NOMO-1 treated with DMSO at 0.1 percent for 48 hours (cell line): ENCODE measurements around the gene DMXL2.
"Not testable (repeated sequence)": the region's sequence is repeated elsewhere in the genome, so short reads cannot be mapped to it uniquely, and the experiment has no call there.

ENCODE experiments used
- DNase-seq: peaks from one replicate; lab custom pipeline; 2025; ENCODE audit not compliant: unreplicated experiment; lab: John Stamatoyannopoulos, UW

The DMXL2 gene

DNA sequence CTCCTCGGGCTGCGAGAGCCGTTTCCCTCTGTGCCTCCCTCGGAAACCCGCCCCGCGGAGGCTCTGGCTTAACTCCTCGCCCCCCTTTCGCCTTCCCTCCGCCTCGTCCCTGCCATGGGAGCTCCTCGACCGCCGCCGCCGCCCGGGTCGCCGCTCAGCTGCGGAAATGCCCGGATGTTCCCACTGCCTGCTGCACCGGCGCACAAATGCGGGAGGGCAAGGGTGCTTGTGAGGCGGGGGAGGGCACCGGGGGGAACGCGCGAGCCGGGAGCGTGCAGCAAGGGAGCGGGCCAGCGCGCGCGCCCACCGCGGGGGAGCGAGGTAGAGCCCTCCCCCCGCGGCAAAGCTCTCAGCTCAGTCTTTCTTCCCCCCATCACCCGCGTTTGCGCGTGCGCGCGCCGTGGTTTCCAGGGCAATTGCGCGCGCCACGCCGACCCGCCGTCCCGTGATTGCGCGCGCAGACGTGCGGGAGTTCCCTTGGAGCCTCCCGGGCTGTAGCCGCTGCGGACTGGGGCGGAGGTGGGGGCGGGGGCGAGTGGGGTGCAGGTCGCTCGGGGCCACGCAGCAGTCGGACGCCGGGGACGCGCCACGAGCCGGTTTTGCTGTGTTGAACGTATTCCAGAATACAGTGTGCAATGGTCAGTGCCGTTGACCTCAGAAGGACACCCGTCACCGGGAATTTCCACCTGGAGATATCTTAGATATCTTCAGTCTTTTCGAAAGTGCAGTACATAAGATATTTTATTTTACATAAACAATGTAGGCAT lies at the start of gene DMXL2:
TSS of gene DMXL2 (minus strand) at position 168 of the 767 bp plus-strand sequence. CDS start 226 bp downstream, outside the sequence.
- peak; percentile 66 for DNase-seq

DNA sequence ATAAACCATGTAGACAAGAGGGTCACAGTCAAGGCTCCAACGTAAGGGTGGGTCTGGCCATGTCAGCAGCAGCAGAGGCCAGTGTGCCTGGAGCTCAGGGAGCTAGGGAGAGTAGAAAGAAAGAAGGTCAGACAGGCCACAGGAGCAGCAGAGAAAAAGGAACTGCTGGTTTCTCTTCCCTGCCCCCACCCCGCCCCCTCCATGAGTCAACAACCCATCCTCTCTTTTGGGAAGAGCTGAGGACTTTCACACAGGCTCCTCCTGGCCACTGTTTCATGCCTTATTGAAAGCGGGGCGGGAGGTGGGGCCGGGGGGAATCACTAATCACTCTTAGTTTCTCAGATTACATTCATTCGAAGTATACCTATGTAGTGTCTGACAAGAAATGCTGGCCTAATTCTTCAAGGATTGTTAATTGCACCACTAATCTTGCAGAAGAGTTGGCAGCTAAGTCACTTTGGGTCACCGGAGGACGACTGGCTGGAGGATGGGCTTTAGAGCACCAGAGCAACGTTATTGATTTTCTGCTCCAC lies 49.6 kb upstream of the DMXL2 start:
- DNase-seq = peak; percentile 41

GRCh38 chr15:51669381-51669780 lies 46.8 kb upstream of the DMXL2 start:
- no peak for DNase-seq

- no peak for DNase-seq
These were observed 45.9 kb upstream of the DMXL2 start for GRCh38 chr15:51668446-51668845.

DNA sequence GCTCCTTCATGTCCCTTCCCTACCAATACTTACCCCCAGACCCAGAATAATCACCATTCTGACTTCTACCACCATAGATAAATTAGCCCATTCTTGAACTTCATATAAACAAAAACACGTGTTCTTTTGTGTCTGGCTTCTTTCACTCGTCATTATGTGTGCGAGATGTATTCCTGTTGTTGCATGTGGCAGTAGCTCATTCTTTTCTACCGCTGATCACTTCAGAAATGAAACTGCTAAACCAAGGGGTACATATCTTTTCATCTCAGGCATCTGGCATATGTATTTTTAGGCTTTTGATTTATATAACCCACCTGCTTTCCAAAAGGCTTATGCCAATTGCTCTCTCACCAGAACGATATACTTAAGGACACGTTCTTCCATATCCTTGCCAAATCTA lies 44.9 kb upstream of the DMXL2 start:
- no peak for DNase-seq

DNA sequence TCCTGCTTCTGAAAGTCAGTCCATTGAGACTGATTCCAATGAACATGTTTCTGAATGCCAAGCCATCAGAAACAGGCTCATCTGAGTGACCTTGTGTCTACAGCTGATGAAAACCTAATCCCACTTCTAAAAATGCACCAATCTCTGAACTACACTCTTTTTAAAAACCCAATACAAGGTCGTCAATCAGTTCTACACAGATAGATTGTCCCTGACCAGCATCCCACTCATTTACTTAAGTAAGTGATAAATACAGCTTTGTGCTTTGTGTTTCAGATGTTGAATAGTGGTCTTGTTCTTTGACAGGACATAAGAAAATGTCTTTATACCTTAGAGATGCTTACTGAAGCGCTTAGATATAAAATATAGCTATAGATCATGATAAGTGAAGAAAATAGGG lies 38.5 kb upstream of the DMXL2 start:
- DNase-seq = no peak

- DNase-seq = peak; percentile 74
These were observed 36.1 kb upstream of the DMXL2 start for GRCh38 chr15:51658664-51659063.

DNA sequence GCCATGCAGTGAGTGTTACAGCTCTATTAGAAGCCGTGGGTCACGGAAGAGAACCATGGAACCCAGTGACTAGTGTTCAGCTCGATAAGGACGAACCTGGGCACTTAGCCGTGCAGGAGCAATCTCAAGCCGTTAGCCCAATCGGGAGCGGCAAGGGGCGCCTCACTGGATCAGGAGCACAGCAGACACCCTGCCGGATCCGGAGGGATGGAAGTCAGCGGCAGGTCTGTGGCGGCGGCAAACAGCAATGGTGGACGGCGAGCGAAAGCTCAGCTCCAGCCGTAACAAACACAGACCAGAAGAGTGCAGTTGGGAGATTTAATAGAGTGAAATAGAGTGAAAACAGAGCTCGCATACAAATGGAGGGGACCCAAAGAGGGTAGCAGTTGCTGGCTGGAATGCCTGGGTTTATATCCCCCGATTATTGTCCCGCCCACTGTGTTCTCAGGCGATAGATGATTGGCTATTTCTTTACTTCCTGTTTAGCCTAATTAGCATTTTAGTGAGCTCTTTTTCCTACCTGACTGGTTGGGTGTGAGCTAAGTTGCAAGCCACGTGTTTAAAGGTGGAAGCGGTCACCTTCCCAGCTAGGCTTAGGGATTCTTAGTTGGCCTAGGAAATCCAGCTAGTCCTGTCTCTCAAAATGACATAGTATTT lies 33.0 kb upstream of the DMXL2 start:
- not testable (repeated sequence) for DNase-seq

- DNase-seq = no peak
These were observed 29.6 kb upstream of the DMXL2 start for GRCh38 chr15:51652084-51652668.

DNA sequence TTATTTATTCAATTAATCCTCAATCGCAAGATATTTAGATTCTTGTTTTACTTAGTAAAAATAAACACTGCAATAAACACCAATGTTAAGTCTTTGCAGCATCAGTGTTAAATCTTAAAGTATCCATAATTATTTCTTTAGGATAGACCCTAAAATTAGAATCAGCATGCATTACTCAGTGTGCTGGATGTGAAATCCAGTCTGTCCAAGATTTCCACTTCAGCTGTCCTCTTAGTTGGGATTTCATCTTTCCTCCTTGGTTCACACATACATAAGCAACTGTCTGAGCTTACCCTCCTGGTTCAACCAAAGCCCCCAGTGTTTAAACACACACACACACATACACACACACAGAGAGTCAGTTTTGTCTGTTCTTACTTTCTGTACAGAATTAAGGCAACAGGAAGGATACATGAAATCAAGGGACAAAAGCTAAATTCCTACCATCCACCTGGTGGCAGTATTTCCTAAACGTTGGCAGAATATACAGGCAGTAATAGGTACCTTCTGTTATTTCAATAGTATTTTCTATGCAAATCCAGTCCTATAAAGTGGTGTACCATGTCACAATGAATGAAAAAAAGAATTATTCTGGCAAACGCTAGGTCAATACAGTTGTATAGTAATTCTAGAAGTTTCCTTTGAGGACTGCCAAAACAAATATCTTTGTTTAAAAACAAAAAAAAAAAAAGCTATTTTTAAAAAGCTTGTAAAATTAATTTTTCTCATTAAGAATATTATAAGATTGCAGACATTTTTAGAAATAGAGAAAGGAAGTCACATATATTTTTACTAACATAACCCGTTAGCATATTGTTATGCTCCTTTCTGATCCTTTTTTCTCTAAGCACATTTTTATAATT lies 27.3 kb upstream of the DMXL2 start:
- peak; percentile 81 for DNase-seq

GRCh38 chr15:51648643-51649042 lies 26.1 kb upstream of the DMXL2 start:
- DNase-seq = not testable (repeated sequence)

- not testable (repeated sequence) for DNase-seq
These were observed 25.5 kb upstream of the DMXL2 start for GRCh38 chr15:51648101-51648500.

DNA sequence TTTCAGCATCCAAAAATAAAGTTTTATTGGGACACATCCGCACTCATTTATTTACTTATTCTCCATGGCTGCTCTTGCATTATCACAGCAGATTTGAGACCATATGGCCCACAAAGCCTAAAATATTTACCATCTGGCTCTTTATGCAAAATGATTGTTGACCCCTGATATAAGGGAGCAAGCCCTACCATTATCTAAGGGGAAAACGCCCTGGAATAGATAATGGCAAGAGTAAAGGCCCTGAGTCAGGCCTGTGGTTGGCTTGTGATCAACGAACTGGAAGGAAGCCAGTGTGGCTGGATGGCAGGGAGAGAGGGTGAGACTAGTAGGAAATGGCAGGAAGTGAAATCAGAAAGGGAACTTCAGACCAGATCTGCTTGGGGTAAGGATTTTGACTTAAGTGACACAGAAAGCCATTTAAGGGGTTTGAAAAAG lies 24.6 kb upstream of the DMXL2 start:
- DNase-seq = peak; percentile 85

DNA sequence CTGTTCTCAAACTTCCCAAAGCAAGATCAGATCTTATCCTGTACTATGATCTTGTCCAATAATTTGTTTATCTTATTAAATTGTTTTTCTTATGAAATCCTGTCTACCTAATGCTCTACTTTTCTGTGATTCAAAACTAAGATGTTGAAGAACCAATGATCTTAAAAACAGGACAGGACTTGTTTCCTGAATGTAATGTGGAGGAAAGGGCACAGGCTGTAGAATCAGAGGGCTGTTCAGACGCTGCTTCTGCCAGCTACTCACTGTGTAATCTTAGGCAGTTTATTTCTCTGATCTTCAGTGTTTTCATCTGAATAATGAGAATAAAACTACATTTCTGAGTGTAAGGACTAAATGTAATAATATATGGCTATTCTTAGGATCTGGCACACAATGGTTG lies 20.1 kb upstream of the DMXL2 start:
- DNase-seq = no peak

GRCh38 chr15:51641490-51642130 lies 19.0 kb upstream of the DMXL2 start:
- no peak for DNase-seq

DNA sequence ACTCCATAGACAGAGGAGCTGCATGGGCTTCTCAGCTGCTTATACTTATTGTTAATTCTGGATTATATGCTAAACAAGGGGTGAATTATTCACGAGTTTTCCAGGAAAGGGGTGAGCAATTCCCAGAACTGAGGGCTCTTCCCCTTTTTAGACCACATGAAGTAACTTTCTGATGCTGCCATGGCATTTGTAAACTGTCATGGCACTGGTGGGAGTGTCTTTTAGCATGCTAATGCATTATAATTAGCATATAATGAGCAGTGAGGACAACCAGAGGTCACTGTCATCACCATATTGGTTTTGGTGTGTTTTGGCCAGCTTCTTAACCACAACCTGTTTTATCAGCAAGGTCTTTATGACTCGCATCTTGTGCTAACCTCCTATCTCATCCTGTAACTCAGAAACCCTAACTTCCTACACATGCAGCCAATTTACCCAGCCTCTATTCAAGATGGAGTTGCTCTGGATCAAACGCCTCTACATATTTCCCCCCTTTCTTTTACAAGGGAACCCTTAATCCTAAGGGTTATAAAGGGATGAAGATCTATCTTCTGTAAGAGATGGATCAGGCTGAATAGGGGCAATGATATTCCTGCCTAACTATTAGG lies 12.1 kb upstream of the DMXL2 start:
- DNase-seq = no peak

- peak; percentile 94 for DNase-seq
These were observed 7.0 kb upstream of the DMXL2 start for GRCh38 chr15:51629612-51630011.

DNA sequence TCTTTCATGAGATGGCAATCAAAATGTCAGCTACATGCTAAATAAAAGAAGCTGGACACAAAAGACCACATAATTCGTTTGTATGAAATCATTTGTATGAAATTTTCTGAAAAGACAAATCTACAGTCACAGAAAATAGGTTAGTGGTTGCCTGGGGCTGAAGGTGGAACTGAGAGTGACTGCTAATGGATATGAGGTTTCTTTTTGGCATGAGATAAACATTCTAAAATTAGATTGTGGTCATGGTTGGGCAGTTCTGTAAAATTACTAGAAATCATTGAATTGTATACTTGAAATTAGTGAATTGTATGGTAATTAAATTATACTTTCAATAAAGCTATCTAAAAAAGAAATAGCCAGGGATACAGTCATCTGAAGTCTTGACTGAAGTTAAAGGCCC lies 2.7 kb upstream of the DMXL2 start:
- peak; percentile 86 for DNase-seq

- no peak for DNase-seq
These were observed 1.5 kb upstream of the DMXL2 start for GRCh38 chr15:51624022-51624421.

DNA sequence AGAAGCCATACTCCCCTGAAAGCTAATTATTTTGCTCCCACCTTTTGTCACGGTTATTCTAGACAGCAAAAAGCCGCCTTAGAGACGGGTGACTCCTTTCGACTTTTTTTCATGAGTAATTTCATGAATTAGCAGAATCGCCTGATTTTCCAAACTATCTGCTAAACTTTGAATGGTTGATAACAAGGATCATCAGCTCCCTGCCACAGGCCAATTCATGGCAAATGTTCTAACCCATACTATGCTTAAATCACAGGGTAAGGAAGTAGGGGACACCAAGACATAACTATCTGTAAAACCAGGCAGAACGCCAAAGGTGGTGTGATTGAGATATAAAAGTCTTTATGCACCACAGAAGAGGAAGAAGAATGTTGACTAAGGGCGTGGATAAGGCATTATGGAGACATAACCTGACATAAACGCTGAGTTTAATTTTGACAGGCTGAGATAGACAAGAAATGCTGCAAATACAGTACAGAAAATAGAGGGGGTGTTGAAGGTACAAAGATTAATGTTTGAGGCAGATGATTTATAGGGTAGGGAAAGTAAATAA lies 891 bp upstream of the DMXL2 start:
- peak; percentile 95 for DNase-seq
